GM23248 (cell line): ENCODE data around the gene OPCML.

Experiments used
- EZH2 ChIP-seq: fragments of 200-600 bp; sonication (generic); IDR thresholded peaks from 2 replicates; pipeline ENCODE4 v1.6.1; 2018; ENCODE audit warnings: antibody characterized with exemption, mild to moderate bottlenecking; ENCODE audit not compliant: insufficient read depth, poor library complexity, severe bottlenecking
- EZH2phosphoT487 ChIP-seq: fragments of 200-600 bp; sonication (generic); IDR thresholded peaks from 2 replicates; pipeline ENCODE4 v1.6.1; 2018; ENCODE audit warnings: antibody characterized with exemption, moderate library complexity, mild to moderate bottlenecking, low read depth; ENCODE audit not compliant: insufficient read depth

DNA sequence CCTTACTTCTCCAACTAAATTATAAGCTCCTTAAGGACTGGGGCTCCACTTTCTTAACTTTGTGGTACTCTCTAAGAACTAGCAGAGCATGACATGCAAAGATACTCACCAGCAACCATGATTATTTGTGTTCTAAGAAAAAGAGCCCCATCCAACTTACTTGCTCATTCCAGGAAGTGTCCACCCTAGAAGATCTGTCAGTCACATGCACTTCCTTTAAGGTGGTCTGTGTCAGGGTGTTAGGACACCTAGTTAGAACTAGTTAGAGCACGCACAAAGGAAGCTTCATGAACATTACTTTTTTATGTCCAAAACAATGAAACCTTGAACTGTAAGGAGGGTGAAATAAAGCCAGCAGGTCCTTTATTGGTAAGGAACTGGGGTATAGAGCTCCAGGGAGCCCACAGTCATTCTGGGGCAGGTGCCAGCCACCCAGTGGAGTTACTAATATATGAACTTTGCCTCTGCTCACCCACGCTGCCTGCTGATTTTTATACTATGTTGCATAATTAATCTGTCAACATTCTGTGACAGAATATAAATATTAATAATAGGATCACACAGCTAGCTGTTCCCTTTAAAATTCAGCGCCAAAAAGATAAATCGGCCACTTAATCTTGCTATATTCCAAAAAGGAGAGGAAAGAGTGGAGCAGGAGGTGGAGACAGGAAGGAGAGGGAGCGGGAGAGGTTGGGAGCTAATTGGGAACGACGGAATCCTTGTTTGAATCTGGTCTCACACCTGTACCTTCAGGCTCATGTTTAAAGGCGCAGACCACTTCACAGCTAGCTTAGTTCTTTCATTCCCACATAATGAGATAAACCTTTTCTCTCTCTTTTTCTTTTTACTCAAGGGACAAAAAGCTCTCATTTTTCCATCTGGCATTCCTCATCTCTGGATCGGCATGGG is 755.0 kb downstream of the OPCML start:
- TF ChIP-seq EZH2 (no peak), EZH2phosphoT487 (no peak)
